Small intestine (tissue), 7 donors: ENCODE results near the gene IPO13. TPM values are rescaled to one million over a fixed set of nuclear protein-coding genes. Genes with fewer than 3 reads are reported as not detected.
A peak's percentile ranks its signal among the peaks of the same experiment; 100 is the strongest.

Source experiments
- DNase-seq, 2 donors: peaks; one replicate each; pipeline versions ENCODE4 v3.0.0 to v3.0.0-alpha.2; 2013
- FAIRE-seq: peaks from 2 replicates; lab custom pipeline; 2012; peaks lifted over from hg19 to GRCh38; lab: Jason Lieb, UNC
- H3K27ac ChIP-seq, 3 donors: one replicate each; pipeline ENCODE4 v1.5.1; 2013; ENCODE audit warnings: low read length in 2 of 3, mild to moderate bottlenecking in 2 of 3, control low read depth in 1 of 3, inconsistent platforms in 1 of 3, low read depth in 1 of 3, moderate library complexity in 1 of 3
- H3K27me3 ChIP-seq, 3 donors: one replicate each; pipeline ENCODE4 v1.6.1; 2013; ENCODE audit warnings: low read length in 3 of 3, inconsistent platforms in 1 of 3; ENCODE audit not compliant: control insufficient read depth in 3 of 3, insufficient read depth in 3 of 3
- H3K36me3 ChIP-seq, 3 donors: one replicate each; pipeline ENCODE4 v1.6.1; 2013; ENCODE audit warnings: low read length in 3 of 3, inconsistent platforms in 1 of 3, low read depth in 1 of 3, mild to moderate bottlenecking in 1 of 3, moderate library complexity in 1 of 3; ENCODE audit not compliant: control insufficient read depth in 3 of 3, insufficient read depth in 2 of 3
- H3K4me1 ChIP-seq, 3 donors: one replicate each; pipeline ENCODE4 v1.6.1; 2013; ENCODE audit warnings: low read length in 2 of 3, inconsistent platforms in 1 of 3, low read depth in 1 of 3, mild to moderate bottlenecking in 1 of 3, moderate library complexity in 1 of 3; ENCODE audit not compliant: control insufficient read depth in 3 of 3, insufficient read depth in 2 of 3
- H3K4me3 ChIP-seq, 3 donors: one replicate each; pipeline ENCODE4 v1.5.1; 2013; ENCODE audit warnings: low read length in 3 of 3, control low read depth in 1 of 3, inconsistent platforms in 1 of 3, low read depth in 1 of 3, mild to moderate bottlenecking in 1 of 3, moderate library complexity in 1 of 3
- H3K9me3 ChIP-seq, 2 donors: one replicate each; pipeline ENCODE4 v1.6.1; 2013; ENCODE audit warnings: low read depth in 1 of 2, low read length in 1 of 2; ENCODE audit not compliant: control insufficient read depth in 2 of 2, insufficient read depth in 1 of 2
- whole genome bisulfite sequencing, 3 donors: extraction: QIAGEN DNeasy Blood & Tissue Kit; methylation state at CpG; one replicate each; pipeline ENCODE4 v1.1.7; 2013; 5-methylcytosine and 5-hydroxymethylcytosine counted together
- polyA plus RNA-seq, 4 donors: library from polyadenylated mRNA; stranded (reverse) in 3 of 4; unstranded in 1 of 4; fragments of 200-250 nt in 3 of 4; fragments of 120-200 nt in 1 of 4; gene quantifications; one replicate each; pipeline versions ENCODE4 v1.2.1 to v1.2.3, GENCODE V29; 2013
- donor health status: healthy with polysubstance abuse.
- donor health status: control.
- donor health status: control.
- donor health status: Bipolar disorder and iron deficiency.
- donor health status: healthy.

The IPO13 gene
- polyA plus RNA-seq, 4 donors = 14.2 to 24.8 (median 20.1) TPM

DNA sequence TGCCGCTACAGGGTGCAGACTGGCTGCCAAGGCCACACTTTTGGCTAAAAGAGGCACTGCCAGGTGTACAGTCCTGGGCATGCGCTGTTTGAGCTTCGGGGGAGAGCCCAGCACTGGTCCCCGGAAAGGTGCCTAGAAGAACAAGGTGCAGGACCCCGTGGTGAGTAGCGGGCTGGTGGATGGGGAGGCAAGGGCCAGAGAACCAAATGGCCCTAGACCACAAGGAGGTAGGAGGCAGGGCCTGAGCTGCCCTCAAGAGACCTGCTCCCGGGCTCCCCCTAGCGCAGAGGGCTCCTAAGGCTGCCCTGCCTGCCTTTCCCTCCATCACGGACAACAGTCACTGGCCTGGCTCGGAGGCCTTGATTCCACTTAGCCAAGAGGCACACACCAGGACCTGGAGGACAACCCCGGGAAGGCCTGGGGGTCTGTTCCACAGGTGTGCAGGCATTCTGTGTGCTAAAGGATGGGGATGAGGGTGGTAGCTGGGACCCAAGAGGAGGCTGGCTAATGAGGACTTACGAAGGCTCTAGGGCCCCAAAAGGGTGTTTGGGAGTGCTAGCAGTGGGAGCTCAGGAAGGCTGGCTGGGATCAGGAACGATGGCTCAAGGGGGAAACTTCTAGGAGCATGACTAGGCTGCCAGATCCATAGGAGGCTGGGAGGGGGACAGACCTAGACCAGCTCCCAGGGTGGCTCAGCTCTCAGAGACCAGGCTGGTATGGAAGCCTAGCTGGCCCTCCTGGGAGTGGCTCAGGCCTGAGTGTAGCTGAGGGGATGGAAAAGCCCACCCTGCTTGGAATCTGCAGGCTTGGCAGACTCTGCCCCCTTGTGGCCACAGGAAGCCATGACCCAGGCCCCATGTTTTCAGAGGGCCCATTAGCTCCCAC, 12.4 kb upstream of the IPO13 start:
- no peak overlapping the region for H3K27ac ChIP-seq
- peak; percentile 55 to 64 for DNase-seq
- H3K9me3 ChIP-seq = no peaks in the 10 kb centered on the region
- peak overlapping the region in 2 of 3 donors; percentile 10 to 44 for H3K4me3 ChIP-seq
- WGBS, 3 donors = 20 to 30% (median 22%) methylated on average over 12 to 13 of the region's 13 CpGs
- H3K4me1 ChIP-seq = peaks cover 0 to 34% (median 5%) of the 10 kb centered on the region in 3 donors
- FAIRE-seq = no peak
- peaks cover 0 to 24% (median 5%) of the 10 kb centered on the region in 3 donors for H3K27me3 ChIP-seq
- H3K36me3 ChIP-seq = peaks cover 0 to 15% (median 0%) of the 10 kb centered on the region in 3 donors

DNA sequence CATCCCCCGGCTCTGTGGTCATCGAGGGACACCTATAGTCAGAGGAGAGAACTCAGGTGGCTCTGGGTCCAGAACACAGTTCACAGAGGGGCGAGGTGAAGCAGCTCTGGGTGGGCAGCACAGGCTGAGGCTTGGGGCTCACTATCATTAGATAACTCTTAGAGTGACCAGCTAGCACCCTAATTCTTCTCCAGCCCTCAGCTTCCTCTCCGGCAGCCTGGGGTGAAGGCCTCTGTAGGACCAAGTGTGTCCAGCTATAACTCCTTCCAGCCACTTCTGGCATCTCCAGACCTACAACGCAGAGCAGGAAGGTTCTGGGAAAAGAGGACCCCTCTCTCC, 11.8 kb upstream of the IPO13 start:
- no peak for DNase-seq
- peaks cover 0 to 34% (median 5%) of the 10 kb centered on the region in 3 donors for H3K4me1 ChIP-seq
- no peaks in the 10 kb centered on the region for H3K9me3 ChIP-seq
- H3K36me3 ChIP-seq = peaks cover 0 to 13% (median 0%) of the 10 kb centered on the region in 3 donors
- H3K27me3 ChIP-seq = peaks cover 0 to 24% (median 5%) of the 10 kb centered on the region in 3 donors
- H3K27ac ChIP-seq = no peak overlapping the region
- WGBS, 3 donors = 50 to 64% (median 63%) methylated on average over 5 of the region's 5 CpGs
- FAIRE-seq = no peak
- no peak overlapping the region for H3K4me3 ChIP-seq

DNA sequence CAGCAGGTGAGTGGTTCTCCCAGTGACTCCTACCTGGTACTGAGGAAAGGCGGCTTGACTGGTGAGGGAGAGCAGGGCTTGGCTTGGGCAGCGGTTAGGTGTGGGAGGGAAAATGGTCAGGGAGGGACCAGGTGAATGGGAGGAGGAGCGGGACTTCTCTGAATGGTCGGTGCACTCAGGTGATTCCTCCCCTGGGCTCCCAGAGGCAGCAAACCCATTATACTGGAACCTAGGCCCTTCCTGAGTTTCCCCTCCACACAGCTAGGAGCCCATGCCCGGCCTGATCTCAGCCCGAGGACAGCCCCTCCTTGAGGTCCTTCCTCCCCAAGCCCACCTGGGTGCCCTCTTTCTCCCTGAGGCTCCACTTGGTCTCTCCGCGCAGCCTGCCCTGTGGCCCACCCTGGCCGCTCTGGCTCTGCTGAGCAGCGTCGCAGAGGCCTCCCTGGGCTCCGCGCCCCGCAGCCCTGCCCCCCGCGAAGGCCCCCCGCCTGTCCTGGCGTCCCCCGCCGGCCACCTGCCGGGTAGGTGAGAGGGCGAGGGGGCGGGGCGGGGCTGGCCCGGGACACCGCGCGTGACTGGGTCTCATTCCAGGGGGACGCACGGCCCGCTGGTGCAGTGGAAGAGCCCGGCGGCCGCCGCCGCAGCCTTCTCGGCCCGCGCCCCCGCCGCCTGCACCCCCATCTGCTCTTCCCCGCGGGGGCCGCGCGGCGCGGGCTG, 10.9 kb upstream of the IPO13 start:
- peak overlapping the region; percentile 14 to 47 (median 38) for H3K4me3 ChIP-seq
- WGBS, 3 donors = 10 to 14% (median 12%) methylated on average over 30 to 48 of the region's 48 CpGs
- peaks cover 0 to 34% (median 5%) of the 10 kb centered on the region in 3 donors for H3K4me1 ChIP-seq
- H3K27ac ChIP-seq = no peak overlapping the region
- H3K9me3 ChIP-seq = no peaks in the 10 kb centered on the region
- DNase-seq (peak in 1 of 2 donors; percentile 37), FAIRE-seq (no peak)
- peaks cover 0 to 5% (median 0%) of the 10 kb centered on the region in 3 donors for H3K36me3 ChIP-seq
- peaks cover 0 to 24% (median 5%) of the 10 kb centered on the region in 3 donors for H3K27me3 ChIP-seq

DNA sequence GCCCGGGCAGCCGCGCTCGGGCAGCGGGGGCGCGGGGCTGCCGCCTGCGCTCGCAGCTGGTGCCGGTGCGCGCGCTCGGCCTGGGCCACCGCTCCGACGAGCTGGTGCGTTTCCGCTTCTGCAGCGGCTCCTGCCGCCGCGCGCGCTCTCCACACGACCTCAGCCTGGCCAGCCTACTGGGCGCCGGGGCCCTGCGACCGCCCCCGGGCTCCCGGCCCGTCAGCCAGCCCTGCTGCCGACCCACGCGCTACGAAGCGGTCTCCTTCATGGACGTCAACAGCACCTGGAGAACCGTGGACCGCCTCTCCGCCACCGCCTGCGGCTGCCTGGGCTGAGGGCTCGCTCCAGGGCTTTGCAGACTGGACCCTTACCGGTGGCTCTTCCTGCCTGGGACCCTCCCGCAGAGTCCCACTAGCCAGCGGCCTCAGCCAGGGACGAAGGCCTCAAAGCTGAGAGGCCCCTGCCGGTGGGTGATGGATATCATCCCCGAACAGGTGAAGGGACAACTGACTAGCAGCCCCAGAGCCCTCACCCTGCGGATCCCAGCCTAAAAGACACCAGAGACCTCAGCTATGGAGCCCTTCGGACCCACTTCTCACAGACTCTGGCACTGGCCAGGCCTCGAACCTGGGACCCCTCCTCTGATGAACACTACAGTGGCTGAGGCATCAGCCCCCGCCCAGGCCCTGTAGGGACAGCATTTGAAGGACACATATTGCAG, 10.2 kb upstream of the IPO13 start:
- Histone ChIP-seq H3K27ac (no peak overlapping the region), H3K4me1 (peaks cover 0 to 34% (median 5%) of the 10 kb centered on the region in 3 donors), H3K36me3 (peaks cover 0 to 5% (median 0%) of the 10 kb centered on the region in 3 donors), H3K4me3 (peak overlapping the region; percentile 27 to 47 (median 31)), H3K27me3 (peaks cover 0 to 24% (median 5%) of the 10 kb centered on the region in 3 donors), H3K9me3 (no peaks in the 10 kb centered on the region)
- WGBS, 3 donors = 7 to 12% (median 10%) methylated on average over 48 to 56 of the region's 56 CpGs
- DNase-seq = peak; percentile 23 to 67
- FAIRE-seq = no peak

DNA sequence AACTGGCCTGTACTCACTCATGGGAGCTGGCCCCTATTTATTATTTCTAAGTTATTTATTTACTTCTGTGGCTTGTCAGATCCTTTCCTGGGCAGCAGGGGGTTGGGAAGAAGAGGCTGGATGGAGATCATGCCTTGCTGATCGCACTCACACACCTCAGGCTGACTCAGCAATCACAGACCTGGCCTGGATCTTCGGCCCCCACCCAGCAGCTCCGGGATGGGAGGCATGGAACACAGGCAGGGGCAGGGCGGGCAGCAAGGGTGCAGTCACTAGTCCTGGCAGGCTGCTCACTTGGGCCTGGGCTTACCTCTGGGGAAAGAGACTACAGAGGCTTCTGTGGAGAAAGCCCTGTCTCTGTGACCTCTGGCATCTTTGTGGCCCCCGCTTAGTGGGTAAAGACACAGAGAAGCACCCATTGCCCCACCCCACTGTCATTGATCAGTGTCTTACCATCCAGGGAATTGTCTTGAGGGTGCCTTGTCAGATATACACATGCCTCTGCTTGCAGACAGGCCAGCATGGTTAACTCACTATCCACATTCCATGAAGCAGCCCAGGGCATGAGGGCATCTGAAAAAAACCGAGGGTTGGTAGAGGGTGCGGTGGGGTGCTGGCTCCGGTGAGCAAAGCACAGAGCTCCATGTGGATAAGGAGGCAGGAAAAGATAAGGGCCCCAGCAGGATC, 9.4 kb upstream of the IPO13 start:
- H3K4me1 ChIP-seq = peaks cover 0 to 34% (median 5%) of the 10 kb centered on the region in 3 donors
- no peak overlapping the region for H3K27ac ChIP-seq
- 74 to 86% (median 80%) methylated on average over 8 of the region's 8 CpGs for WGBS, 3 donors
- H3K36me3 ChIP-seq = peaks cover 0 to 5% (median 0%) of the 10 kb centered on the region in 3 donors
- FAIRE-seq (no peak), DNase-seq (no peak)
- H3K27me3 ChIP-seq = peaks cover 0 to 21% (median 5%) of the 10 kb centered on the region in 3 donors
- no peaks in the 10 kb centered on the region for H3K9me3 ChIP-seq
- no peak overlapping the region for H3K4me3 ChIP-seq

DNA sequence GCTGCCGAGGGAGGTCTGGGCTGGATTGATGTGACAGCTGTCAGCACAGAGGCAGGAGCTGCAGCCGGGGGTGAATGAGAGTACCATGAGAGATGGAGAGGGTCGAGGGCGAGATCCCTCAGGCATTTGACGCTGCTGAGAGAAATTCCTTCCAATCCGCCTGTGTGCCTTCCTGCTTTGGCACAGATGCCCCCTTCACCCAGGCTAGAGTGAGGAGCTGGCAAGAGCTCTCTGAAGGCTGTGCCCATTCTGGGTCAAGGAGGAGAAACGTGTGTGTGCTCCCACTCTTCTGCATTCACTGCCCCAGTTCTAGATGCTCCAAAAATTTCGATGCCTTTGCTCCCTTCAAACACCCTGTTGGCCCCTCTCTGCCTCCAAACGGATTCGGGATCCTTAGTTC, 8.4 kb upstream of the IPO13 start:
- 84 to 95% (median 94%) methylated on average over 10 of the region's 10 CpGs for WGBS, 3 donors
- H3K4me3 ChIP-seq = no peak overlapping the region
- peaks cover 0 to 14% (median 5%) of the 10 kb centered on the region in 3 donors for H3K27me3 ChIP-seq
- no peak for FAIRE-seq
- peaks cover 0 to 5% (median 0%) of the 10 kb centered on the region in 3 donors for H3K36me3 ChIP-seq
- peaks cover 0 to 28% (median 3%) of the 10 kb centered on the region in 3 donors for H3K4me1 ChIP-seq
- no peak for DNase-seq
- no peak overlapping the region for H3K27ac ChIP-seq
- H3K9me3 ChIP-seq = no peaks in the 10 kb centered on the region

DNA sequence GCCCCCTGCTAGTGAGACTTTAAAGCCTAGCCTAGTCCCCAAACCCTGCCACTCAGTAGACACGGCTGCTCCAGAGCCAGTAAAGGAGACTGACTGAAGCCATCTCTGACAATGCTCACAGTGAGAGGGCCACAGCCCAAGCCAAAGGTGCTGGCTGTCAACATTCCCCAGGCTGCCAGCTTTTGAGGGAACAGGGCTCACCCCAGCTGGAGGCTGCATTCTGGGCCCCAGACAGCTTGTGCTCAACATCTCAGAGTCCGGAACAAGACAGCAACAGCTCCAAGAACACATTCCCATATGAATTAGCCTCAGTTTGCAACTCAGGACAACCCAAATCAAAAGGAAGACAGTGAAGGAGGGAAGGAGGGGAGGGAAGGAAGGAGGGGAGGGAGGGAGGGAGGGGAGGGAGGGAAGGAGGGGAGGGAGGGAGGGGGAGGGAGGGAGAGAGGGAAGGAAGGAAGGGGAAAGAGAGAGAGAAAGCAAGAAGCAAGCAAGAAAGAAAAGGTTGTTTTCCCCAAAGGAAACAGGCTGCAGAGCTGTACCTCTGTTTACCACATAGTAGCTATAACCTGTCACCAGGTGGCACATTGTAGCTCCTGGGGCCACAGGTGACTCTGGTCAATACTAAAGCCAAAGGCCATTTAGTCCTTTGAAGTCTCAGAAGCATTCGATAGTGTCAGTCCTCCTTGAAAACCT, 7.7 kb upstream of the IPO13 start:
- WGBS, 3 donors = 79 to 93% (median 90%) methylated on average over 3 of the region's 3 CpGs
- H3K9me3 ChIP-seq = no peaks in the 10 kb centered on the region
- H3K27ac ChIP-seq = no peak overlapping the region
- H3K27me3 ChIP-seq = peaks cover 0 to 8% (median under 1%) of the 10 kb centered on the region in 3 donors
- DNase-seq (no peak), FAIRE-seq (no peak)
- H3K4me3 ChIP-seq = no peak overlapping the region
- peaks cover 0 to 23% (median 2%) of the 10 kb centered on the region in 3 donors for H3K4me1 ChIP-seq
- H3K36me3 ChIP-seq = peaks cover 0 to 5% (median 2%) of the 10 kb centered on the region in 3 donors
